GM04504 (cell line): ENCODE results near the gene RNU6-7.

Experiments used
- DNase-seq: peaks from one replicate; pipeline ENCODE4 v3.0.0-alpha.2; 2012; ENCODE audit warnings: low read depth

RNU6-7 gene

GRCh38 chr14:32201816-32202490 lies at the start of gene RNU6-7:
RNU6-7 (plus strand) TSS chr14:32202045.
- no peak for DNase-seq

- no peak for DNase-seq
Observed at GRCh38 chr14:32166029-32166428, 35.8 kb upstream of the RNU6-7 start.

GRCh38 chr14:32166924-32167323 lies 34.9 kb upstream of the RNU6-7 start:
- DNase-seq: no peak

GRCh38 chr14:32167907-32168306 lies 33.9 kb upstream of the RNU6-7 start:
- DNase-seq: no peak

- no peak for DNase-seq
Observed at GRCh38 chr14:32169191-32169590, 32.7 kb upstream of the RNU6-7 start.

- no peak for DNase-seq
Observed at GRCh38 chr14:32171469-32171868, 30.4 kb upstream of the RNU6-7 start.

GRCh38 chr14:32183151-32184058 lies 18.4 kb upstream of the RNU6-7 start:
- DNase-seq: no peak

- DNase-seq: no peak
Observed at GRCh38 chr14:32185097-32185496, 16.7 kb upstream of the RNU6-7 start.

GRCh38 chr14:32186248-32186647 lies 15.6 kb upstream of the RNU6-7 start:
- no peak for DNase-seq

- DNase-seq: no peak
Observed at GRCh38 chr14:32189811-32190210, 12.0 kb upstream of the RNU6-7 start.

GRCh38 chr14:32190673-32191072 lies 11.2 kb upstream of the RNU6-7 start:
- no peak for DNase-seq

GRCh38 chr14:32192712-32193373 lies 9.0 kb upstream of the RNU6-7 start:
- DNase-seq: no peak

- no peak for DNase-seq
Observed at GRCh38 chr14:32193532-32193931, 8.3 kb upstream of the RNU6-7 start.

- no peak for DNase-seq
Observed at GRCh38 chr14:32195636-32196035, 6.2 kb upstream of the RNU6-7 start.

GRCh38 chr14:32197919-32198318 lies 3.9 kb upstream of the RNU6-7 start:
- no peak for DNase-seq

GRCh38 chr14:32200368-32201192 lies 1.3 kb upstream of the RNU6-7 start:
- DNase-seq: no peak

GRCh38 chr14:32201193-32201815 lies 541 bp upstream of the RNU6-7 start:
- DNase-seq: no peak

- DNase-seq: no peak
Observed at GRCh38 chr14:32202491-32202997, 699 bp downstream of the RNU6-7 start.

GRCh38 chr14:32202998-32203882 lies 1.4 kb downstream of the RNU6-7 start, which contains the start of gene RNU6-8:
RNU6-8 (minus strand) TSS chr14:32203269.
- no peak for DNase-seq

- DNase-seq: no peak
Observed at GRCh38 chr14:32203928-32204357, 2.1 kb downstream of the RNU6-7 start.
